Femur (tissue), 1 donor: Measurements from ENCODE around the gene ARFIP2.
"Not testable (repeated sequence)": the region's sequence is repeated elsewhere in the genome, so short reads cannot be mapped to it uniquely, and the experiment has no call there.

Experiments
- DNase-seq: peaks from one replicate; pipeline ENCODE4 v3.0.0-alpha.2; 2017

ARFIP2 gene

GRCh38 chr11:6481012-6481923 is at the start of gene ARFIP2, which contains the start of gene TIMM10B:
Gene ARFIP2 (minus strand): TSS chr11:6481331. CDS start chr11:6480421, 910 bp downstream.
Gene TIMM10B (plus strand): TSS chr11:6481501. CDS start chr11:6481517, 16 bp downstream.
- peak; percentile 99 for DNase-seq

GRCh38 chr11:6530848-6531247 is 49.7 kb upstream of the ARFIP2 start:
- DNase-seq, result no peak

GRCh38 chr11:6529266-6529665 is 48.1 kb upstream of the ARFIP2 start:
- DNase-seq, result no peak

- no peak for DNase-seq
Measured at GRCh38 chr11:6526411-6527135, 45.4 kb upstream of the ARFIP2 start.

GRCh38 chr11:6523253-6523652 is 42.1 kb upstream of the ARFIP2 start:
- no peak for DNase-seq

- not testable (repeated sequence) for DNase-seq
Measured at GRCh38 chr11:6521946-6522345, 40.8 kb upstream of the ARFIP2 start.

GRCh38 chr11:6520265-6520664 is 39.1 kb upstream of the ARFIP2 start:
- DNase-seq, result no peak

GRCh38 chr11:6516865-6517264 is 35.7 kb upstream of the ARFIP2 start:
- DNase-seq, result no peak

GRCh38 chr11:6505577-6506240 is 24.6 kb upstream of the ARFIP2 start:
- DNase-seq, result no peak

- DNase-seq, result no peak
Measured at GRCh38 chr11:6504166-6504565, 23.0 kb upstream of the ARFIP2 start.

GRCh38 chr11:6502382-6502781 is 21.3 kb upstream of the ARFIP2 start:
- DNase-seq, result no peak

- DNase-seq, result no peak
Measured at GRCh38 chr11:6498544-6498943, 17.4 kb upstream of the ARFIP2 start.

GRCh38 chr11:6498121-6498520 is 17.0 kb upstream of the ARFIP2 start:
- no peak for DNase-seq

GRCh38 chr11:6497069-6497839 is 16.1 kb upstream of the ARFIP2 start, which contains the start of gene DNHD1:
Gene DNHD1 (plus strand): TSS chr11:6497280. CDS start chr11:6498216, 936 bp downstream.
- DNase-seq, result peak; percentile 36

- no peak for DNase-seq
Measured at GRCh38 chr11:6489306-6489705, 8.2 kb upstream of the ARFIP2 start.

- no peak for DNase-seq
Measured at GRCh38 chr11:6488821-6489220, 7.7 kb upstream of the ARFIP2 start.

GRCh38 chr11:6488342-6488741 is 7.2 kb upstream of the ARFIP2 start:
- DNase-seq, result no peak

GRCh38 chr11:6486938-6487337 is 5.8 kb upstream of the ARFIP2 start:
- DNase-seq, result no peak

GRCh38 chr11:6486256-6486655 is 5.1 kb upstream of the ARFIP2 start:
- DNase-seq, result no peak

- DNase-seq, result no peak
Measured at GRCh38 chr11:6485661-6486060, 4.5 kb upstream of the ARFIP2 start.

- DNase-seq, result no peak
Measured at GRCh38 chr11:6483015-6483414, 1.9 kb upstream of the ARFIP2 start.

- DNase-seq, result no peak
Measured at GRCh38 chr11:6482441-6482840, 1.3 kb upstream of the ARFIP2 start.

GRCh38 chr11:6481924-6482275 is 769 bp upstream of the ARFIP2 start:
- DNase-seq, result no peak
